ENCODE results near the gene XYLT1.
"Not testable (repeated sequence)": the region's sequence is repeated elsewhere in the genome, so short reads cannot be mapped to it uniquely, and the experiment has no call there.

Gene XYLT1

GRCh38 chr16:17351441-17352035, 119.2 kb downstream of the XYLT1 start:
- no peak for DNase-seq

GRCh38 chr16:17350207-17350606, 120.6 kb downstream of the XYLT1 start:
- DNase-seq, result no peak

GRCh38 chr16:17348826-17349225, 121.9 kb downstream of the XYLT1 start:
- DNase-seq, result no peak

- DNase-seq, result no peak
Measured at GRCh38 chr16:17348042-17348783, 122.5 kb downstream of the XYLT1 start.

GRCh38 chr16:17347624-17348023, 123.1 kb downstream of the XYLT1 start:
- no peak for DNase-seq

DNA sequence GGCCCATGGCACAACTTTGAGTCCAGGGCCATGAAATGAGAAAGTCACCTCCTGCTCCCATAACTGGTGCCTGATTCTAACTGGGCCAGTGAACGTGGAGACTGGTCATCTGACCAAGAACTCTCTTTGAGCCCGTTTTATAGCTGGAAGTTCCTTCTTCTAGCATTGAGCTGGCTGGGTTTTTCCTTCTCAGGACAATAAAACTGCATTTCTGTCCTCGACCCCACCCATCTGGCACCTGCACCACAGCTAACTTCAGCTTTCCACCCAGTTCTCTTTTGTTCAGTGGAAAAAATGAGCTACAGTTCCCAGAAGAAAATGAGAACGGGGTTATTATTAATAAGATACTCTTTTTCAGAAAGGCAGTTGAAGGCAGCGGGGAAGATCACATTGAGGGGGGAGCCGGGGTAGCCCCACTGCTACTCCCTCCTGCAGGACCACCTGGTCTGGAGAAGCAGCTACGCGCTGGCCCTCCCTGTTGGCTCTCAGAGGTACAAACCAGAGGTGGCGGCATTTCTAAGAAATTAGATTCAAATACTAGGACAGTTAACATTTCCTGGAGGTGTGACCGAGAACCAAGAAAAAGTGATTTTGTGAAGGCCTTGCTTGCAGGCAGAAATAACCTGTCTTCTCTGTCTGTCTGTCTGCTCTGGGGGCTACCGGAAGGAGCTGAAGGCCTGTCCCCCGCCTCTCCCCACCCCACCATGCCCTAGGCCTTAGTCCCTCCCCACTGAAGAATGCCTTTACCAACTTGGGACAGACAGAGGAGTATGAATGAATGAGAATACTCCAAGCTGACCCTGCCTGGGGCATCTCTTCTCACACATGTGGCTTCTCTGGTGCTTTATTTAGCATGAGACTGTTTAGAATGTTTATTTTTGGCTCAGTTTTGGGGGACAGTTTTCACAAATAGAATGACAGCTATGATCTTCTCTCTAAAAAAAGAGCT, 123.9 kb downstream of the XYLT1 start:
- DNase-seq, result peak in 2 of 4 experiments; percentile 13 to 23

DNA sequence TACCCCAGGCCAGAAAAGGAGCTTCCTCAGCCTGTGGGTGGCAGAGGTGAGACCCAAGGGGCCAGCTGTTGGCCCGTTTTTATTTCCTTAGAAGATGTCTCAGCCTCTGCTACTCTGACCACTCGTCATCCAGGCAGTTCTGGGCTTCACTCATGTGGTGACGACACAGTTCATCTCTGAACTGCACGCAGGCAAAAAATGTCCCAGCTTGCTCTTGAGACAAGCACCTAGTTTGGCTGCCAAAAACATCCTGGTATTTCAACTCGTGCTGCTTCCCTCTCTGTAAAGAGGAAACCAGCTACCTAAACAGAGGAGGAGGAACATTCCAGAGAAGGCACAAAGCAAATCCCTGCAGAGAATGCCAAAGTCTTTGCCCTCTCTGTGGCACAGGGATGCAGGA, 125.7 kb downstream of the XYLT1 start:
- no peak for DNase-seq

GRCh38 chr16:17343728-17344127, 127.0 kb downstream of the XYLT1 start:
- no peak for DNase-seq

GRCh38 chr16:17343028-17343427, 127.7 kb downstream of the XYLT1 start:
- no peak for DNase-seq

- DNase-seq, result no peak
Measured at GRCh38 chr16:17342031-17342430, 128.7 kb downstream of the XYLT1 start.

GRCh38 chr16:17340804-17341203, 130.0 kb downstream of the XYLT1 start:
- no peak for DNase-seq

DNA sequence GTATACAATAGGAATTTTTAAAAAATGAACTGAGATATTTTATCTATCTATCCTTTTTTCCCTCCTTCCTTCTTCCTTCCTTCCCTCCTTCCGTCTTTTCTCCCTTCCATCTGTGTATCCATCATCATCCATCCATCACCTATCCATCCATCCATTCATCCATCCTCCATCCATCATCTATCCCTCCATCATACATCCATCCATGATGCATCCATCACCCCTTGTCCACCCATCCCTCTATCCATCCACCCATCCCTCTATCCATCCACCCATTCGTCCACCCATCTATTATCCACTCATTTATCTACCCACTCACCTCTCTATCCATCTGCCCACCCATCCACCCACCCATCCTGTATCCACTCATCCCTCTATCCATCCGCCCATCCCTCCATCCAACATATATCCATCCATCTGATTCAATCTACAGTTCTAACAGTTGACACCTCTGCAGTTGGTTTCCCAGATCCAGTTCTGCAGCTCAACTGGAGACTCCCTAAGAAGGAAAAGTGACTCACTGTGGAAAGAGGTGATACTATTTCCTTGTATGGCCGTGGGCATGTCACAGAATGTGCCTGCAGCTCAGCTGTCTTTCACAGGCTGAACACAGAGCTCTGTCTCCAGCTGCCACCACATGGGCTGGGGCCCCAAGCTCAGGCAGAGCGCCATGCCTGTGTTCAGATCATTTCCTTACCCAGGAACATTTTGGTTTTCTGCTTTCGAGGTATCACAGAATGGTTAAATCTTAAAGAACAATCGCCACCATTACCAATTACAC, 130.8 kb downstream of the XYLT1 start:
- no peak for DNase-seq

GRCh38 chr16:17338244-17338643, 132.5 kb downstream of the XYLT1 start:
- DNase-seq, result no peak

GRCh38 chr16:17336530-17336900, 134.2 kb downstream of the XYLT1 start:
- DNase-seq, result no peak

GRCh38 chr16:17335826-17336529, 134.8 kb downstream of the XYLT1 start:
- no peak for DNase-seq

GRCh38 chr16:17335406-17335805, 135.4 kb downstream of the XYLT1 start:
- not testable (repeated sequence) for DNase-seq

- DNase-seq, result no peak
Measured at GRCh38 chr16:17334096-17334495, 136.7 kb downstream of the XYLT1 start.

- DNase-seq, result no peak
Measured at GRCh38 chr16:17333229-17333628, 137.5 kb downstream of the XYLT1 start.

DNA sequence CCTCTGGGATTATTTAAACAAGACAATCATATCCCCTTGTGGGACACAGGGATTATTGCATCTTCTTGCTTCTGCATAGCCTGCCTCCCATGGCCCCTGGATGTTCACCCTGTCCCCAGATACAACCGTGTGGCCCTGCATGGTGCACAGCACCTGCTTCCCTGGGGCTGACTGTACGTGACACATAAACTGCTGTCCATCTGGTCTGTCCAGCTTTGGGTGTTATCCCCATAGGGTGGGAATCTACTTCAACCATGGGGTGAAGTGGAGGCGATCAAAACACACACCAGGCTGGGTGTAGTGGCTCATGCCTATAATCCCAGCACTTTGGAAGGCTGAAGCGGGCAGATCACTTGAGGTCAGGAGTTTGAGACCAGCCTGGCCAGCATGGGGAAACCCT, 138.8 kb downstream of the XYLT1 start:
- DNase-seq, result no peak

DNA sequence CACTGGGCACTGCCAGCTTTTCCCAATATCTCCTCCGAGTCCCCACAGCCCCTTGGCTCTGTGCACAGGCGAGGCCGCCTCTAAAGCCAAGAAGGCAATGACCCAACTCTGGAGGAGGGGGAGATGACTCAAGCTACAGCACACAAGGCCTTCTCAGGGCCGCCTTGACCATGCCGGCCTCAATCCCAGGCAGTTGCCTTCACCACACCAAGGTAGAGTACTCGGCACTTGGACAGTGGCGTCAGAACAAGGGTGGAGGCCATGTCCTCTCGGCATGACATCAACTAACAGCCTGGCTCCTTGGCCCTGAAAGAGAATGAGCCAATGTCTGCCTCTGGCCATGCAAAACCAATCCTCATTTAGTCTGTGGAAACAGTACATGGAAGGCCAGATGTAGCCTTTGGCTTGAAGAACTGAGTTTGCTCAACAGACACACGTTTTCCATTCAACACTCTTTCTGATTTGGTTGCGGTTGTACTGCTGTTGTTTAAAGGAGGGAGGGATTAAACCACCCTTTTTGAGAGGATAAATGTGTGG, 139.6 kb downstream of the XYLT1 start:
- no peak for DNase-seq

GRCh38 chr16:17330044-17330443, 140.7 kb downstream of the XYLT1 start:
- no peak for DNase-seq

DNA sequence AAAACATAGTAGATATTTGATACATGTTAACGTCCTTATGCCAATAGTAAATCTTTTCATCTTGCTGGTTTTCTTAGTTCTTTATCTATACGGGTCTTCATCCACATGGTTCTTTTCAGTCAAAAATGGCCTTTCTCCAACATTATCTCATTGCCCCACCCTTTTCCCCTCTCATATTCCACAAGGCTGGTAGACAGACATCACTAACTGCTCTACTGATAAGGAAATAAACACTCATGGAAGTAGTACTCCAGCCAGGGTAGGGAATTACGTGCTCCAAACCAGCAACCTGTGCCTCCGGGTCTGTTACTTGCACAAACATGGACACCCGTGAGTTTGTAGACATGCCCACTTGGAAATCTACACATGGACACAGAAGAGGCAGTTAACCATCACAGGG, 141.4 kb downstream of the XYLT1 start:
- no peak for DNase-seq

Measured in activated CD4-positive, CD25-positive, alpha-beta regulatory T cell (primary cell).